VCaP (cell line): ENCODE results near the gene ABT1.

ENCODE experiments used
- H3K27ac ChIP-seq: fragments of 450-650 bp; 2 replicates; pipeline ENCODE4 v1.5.1; 2017
- CTCF ChIP-seq: fragments of 450-650 bp; conservative IDR thresholded peaks from 2 replicates; pipeline ENCODE4 v1.5.1; 2017; ENCODE audit warnings: mild to moderate bottlenecking, moderate library complexity

ABT1 gene

GRCh38 chr6:26598267-26598666 lies 1.5 kb downstream of the ABT1 start:
- H3K27ac ChIP-seq: no peak overlapping the region
- no peak for TF ChIP-seq CTCF

GRCh38 chr6:26599134-26599533 lies 2.4 kb downstream of the ABT1 start:
- TF ChIP-seq CTCF: no peak
- no peak overlapping the region for H3K27ac ChIP-seq

- no peak overlapping the region for H3K27ac ChIP-seq
- TF ChIP-seq CTCF: no peak
Measured at GRCh38 chr6:26599591-26599990, 2.8 kb downstream of the ABT1 start.

GRCh38 chr6:26600759-26601158 lies 4.0 kb downstream of the ABT1 start:
- TF ChIP-seq CTCF: no peak
- H3K27ac ChIP-seq: no peak overlapping the region

- no peak overlapping the region for H3K27ac ChIP-seq
- no peak for TF ChIP-seq CTCF
Measured at GRCh38 chr6:26602262-26602661, 5.5 kb downstream of the ABT1 start.

GRCh38 chr6:26604026-26604425 lies 7.3 kb downstream of the ABT1 start:
- TF ChIP-seq CTCF: no peak
- H3K27ac ChIP-seq: no peak overlapping the region

GRCh38 chr6:26604797-26605196 lies 8.0 kb downstream of the ABT1 start:
- H3K27ac ChIP-seq: no peak overlapping the region

More at GRCh38 chr6:26604797-26605196, 8.0 kb downstream of the ABT1 start:
- no peak for TF ChIP-seq CTCF
